CD4-positive, alpha-beta T cell treated with Interleukin-17A for 4 hours (primary cell): ENCODE measurements around the gene HES4.
"Not testable (repeated sequence)": the region's sequence is repeated elsewhere in the genome, so short reads cannot be mapped to it uniquely, and the experiment has no call there.

Source experiments
- DNase-seq: peaks from one replicate; pipeline ENCODE4 v3.0.0-alpha.2; 2020; ENCODE audit warnings: mixed read lengths

The HES4 gene

DNA sequence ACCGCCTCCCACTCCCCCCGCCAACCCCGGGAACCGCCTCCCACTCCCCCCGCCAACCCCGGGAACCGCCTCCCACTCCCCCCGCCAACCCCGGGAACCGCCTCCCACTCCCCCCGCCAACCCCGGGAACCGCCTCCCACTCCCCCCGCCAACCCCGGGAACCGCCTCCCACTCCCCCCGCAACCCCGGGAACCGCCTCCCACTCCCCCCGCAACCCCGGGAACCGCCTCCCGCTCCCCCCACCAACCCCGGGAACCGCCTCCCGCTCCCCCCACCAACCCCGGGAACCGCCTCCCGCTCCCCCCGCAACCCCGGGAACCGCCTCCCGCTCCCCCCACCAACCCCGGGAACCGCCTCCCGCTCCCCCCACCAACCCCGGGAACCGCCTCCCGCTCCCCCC lies 23.1 kb downstream of the HES4 start:
- DNase-seq, result not testable (repeated sequence)

DNA sequence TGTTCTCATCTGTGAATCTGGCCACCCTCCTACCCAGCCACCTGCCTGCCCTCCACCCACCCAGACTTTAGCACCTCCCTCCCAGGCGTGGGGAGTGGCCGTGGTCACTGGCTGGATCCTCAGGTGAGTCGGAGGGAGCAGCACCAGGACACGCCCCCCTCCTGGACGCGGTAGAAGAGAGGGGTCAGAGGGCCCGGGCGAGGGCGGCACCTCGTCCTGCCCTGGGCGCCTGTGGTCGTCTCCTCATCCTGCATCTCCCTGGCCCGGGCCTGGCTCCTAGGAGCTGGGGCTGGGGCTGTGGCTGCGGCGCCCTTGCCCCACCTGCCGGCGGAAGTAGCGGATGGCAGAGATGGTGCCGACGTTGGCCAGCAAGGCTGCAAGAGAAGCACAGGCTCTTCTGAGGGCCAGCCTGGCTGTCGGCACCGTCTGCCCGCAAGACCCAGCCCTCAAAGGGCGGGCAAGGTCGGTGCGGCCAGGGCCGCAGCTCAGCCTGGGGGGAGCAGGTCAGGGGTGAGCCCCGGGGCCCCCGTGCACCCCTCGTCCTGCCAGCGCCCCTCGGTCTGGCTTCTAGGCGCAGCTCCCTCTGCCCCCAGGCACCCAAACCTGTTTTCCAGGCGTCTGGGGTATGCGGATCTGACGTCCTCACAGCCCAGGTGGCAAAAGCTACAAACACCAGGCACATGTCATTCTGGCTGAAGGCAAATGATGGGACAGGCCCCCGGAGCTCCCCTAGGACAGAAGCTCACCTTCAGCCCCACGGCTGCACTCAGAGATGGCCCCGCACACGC lies 23.8 kb downstream of the HES4 start:
- peak; percentile 75 for DNase-seq

GRCh38 chr1:975365-975764 lies 24.5 kb downstream of the HES4 start:
- DNase-seq, result no peak

GRCh38 chr1:974687-975328 lies 25.1 kb downstream of the HES4 start:
- DNase-seq, result no peak

GRCh38 chr1:974293-974640 lies 25.6 kb downstream of the HES4 start:
- DNase-seq, result no peak

GRCh38 chr1:973459-974292 lies 26.2 kb downstream of the HES4 start:
- no peak for DNase-seq

GRCh38 chr1:972726-973458 lies 27.0 kb downstream of the HES4 start:
- DNase-seq, result no peak

DNA sequence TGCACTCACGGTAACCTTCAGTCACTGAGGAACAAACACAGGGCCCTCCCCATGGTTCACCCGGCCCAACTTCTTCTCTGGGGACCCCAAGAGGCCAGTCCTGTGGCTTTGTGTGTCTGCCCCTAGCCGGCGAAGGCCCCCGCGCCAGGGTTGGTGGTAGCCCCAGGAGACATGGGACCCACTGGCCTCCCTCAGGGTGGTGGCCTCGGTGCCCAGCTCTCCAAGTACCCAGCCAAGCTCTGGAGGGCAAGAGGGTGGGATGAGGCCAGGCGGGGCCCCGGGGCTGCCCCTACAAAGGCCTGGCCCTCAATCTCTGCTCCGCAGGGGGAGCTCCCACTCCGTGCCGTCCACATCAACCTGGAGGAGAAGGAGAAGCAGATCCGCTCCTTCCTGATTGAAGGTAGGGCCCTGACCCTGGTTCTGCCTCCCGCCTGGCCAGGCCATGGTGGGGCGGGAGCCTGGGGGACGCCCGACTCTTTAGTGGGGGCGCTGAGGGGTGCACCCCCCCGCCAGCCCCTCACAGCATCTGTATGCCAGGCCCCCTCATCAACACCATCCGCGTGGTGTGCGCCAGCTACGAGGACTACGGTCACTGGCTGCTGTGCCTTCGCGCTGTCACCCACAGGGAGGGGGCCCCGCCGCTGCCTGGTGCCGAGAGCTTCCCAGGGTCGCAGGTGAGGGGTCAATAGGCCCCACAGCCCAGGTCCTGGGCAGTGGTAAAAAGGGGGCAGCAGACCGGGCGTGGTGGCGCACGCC lies 28.0 kb downstream of the HES4 start:
- DNase-seq, result no peak

GRCh38 chr1:970973-971730 lies 28.7 kb downstream of the HES4 start:
- no peak for DNase-seq

GRCh38 chr1:970242-970972 lies 29.5 kb downstream of the HES4 start:
- no peak for DNase-seq

- no peak for DNase-seq
Observed at GRCh38 chr1:969260-969855, 30.5 kb downstream of the HES4 start.

DNA sequence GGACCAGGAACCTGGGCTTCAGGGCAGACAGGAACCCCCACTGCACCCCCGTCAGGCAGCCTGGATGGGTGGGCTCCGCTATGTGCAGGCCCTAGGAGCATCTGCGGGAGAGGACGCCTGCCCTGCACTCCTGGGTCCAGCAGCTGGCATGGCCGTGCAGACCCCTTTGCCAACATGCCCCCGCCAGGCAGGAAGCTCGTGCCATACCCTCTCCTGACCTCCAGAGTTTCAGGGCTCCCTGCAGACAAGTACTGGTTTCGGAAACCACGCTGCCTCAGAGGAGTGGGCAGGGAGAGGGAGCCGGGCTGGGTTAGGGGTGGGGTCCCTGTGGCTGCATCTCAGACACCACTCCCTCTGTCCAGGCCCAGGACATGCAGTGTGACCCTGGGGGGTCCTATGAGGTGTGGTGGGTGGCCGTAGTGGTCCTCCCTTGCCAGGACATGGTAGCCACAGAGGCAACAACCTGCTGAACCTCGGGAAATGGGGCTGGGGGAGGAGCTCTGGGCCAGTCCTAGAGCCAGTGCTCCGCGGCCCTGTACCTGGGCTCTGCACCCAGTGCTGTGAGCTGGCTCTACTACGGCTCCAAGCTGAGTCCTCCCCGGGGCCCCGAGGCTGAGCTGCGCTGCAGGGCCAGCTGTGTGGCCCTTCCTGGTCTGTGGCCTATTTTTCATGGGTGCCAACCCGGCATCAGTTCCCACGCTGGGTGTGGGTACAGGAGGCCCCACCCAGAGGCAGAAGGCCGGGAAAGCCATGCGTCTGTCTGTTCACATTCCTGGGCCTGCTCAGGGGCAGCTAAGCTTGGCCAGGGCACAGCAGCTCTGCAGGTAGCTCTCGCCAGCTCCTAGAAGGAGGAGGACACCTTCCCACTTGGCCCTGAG lies 32.2 kb downstream of the HES4 start:
- no peak for DNase-seq

DNA sequence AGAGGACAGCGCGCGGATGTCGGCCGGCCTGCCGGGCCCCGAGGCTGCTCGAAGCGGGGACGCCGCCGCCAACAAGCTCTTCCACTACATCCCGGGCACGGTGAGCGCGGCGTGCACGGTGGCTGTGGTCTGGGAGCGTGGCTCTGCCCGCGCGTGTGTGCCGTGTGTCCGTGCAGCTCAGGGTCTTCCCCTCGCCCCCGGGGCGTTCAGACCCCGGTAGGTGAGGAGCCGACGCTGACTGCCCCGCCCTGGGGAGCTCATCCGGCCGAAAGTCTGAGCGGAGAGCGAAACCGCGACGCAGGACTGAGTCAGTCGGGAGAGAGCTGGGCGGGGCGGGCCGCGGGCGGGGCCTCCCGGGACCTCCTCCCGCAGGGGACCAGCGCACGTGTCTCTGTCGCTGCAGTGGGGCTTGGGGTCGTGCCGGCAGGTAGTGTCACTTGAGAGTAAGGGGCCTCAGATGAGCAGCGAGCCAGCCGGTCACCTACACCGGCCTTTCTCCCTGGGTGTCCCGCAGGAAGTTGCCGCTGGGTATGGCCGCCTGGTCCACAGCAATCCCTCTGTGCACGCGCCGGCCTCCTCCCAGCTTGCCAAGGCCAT lies 33.1 kb downstream of the HES4 start:
- peak; percentile 95 for DNase-seq

DNA sequence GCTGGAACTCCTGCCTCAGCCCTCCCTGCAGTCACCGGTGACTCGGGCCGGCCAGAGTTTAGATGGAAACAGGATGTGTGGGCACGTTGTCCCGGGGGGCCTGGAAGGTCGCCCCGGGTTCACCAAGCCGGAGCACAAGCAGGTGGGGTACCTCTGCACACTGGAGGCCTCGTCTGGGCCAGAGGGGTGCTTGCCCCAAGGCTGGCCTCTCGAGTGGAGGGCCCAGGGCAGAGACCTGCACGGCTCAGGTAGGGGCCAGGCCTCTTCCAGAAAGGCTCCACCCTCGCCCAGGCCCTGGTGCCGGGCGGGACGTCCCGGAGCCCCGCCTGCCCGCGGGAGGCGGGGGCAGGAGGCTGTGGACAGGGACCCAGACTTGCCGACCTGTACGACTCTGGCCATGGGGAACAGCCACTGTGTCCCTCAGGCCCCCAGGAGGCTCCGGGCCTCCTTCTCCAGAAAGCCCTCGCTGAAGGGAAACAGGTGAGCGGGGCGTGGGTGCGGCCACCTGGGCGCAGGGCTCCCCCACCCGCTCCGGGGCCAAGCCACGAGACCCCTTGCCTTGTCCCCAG lies 33.7 kb downstream of the HES4 start, which contains the start of gene PLEKHN1:
Gene PLEKHN1, plus strand, starts transcription at position 348 of the 569 bp plus-strand sequence. Its CDS starts 50 bp downstream, at position 398.
- peak; percentile 60 for DNase-seq

GRCh38 chr1:965526-966134 lies 34.3 kb downstream of the HES4 start:
- DNase-seq, result no peak

DNA sequence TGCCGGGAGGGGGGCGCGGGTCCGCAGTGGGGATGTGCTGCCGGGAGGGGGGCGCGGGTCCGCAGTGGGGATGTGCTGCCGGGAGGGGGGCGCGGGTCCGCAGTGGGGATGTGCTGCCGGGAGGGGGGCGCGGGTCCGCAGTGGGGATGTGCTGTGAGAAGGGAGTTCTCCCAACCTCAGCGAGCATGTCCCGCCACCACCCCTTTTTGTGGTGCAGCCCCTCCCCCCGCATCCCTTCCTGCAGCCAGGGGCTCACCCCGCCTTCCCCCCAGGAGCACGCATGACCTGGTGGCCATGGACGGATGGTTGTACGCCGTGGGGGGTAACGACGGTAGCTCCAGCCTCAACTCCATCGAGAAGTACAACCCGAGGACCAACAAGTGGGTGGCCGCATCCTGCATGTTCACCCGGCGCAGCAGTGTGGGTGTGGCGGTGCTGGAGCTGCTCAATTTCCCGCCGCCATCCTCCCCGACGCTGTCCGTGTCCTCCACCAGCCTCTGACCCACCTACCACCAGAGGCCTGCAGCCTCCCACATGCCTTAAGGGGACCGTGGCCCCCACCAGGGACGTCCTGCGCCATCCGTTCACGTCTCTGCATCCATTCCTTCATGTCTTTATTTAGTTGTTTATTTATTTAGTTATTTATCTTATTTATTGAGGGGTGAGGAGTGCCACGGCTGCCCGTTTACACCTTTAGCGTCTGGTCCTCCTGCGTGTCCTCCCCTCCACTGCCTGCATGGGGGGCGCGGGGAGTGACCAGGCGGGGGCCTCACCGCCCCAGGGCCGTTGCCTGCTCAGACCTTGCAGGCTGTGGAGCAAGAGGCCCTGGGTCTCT lies 35.0 kb downstream of the HES4 start:
- no peak for DNase-seq
